ENCODE data around the gene LAMC1. TPM values are rescaled to one million over a fixed set of nuclear protein-coding genes. Genes with fewer than 3 reads are reported as not detected.

LAMC1 gene
- 2.0 and 11.3 TPM in 2 replicates for polyA plus RNA-seq

GRCh38 chr1:183023146-183023600, at the start of gene LAMC1:
LAMC1 (plus strand) TSS chr1:183023420; CDS start chr1:183023717, 297 bp downstream.

DNA sequence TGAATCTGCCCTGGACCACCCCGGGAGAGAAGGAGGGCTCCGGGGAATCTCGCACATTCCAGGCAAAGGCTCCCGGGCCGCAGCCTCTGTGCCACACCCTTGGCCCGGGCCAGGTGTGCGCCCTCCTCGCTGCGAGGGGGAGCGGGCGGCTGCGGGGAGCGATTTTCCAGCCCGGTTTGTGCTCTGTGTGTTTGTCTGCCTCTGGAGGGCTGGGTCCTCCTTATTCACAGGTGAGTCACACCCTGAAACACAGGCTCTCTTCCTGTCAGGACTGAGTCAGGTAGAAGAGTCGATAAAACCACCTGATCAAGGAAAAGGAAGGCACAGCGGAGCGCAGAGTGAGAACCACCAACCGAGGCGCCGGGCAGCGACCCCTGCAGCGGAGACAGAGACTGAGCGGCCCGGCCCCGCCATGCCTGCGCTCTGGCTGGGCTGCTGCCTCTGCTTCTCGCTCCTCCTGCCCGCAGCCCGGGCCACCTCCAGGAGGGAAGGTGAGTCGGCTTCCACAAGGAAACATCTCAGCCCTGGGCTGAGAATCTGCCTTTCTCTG, 162.8 kb downstream of the LAMC1 start, which contains the start of gene LAMC2:
Gene LAMC2 (plus strand): TSS at position 324 of the 550 bp plus-strand sequence. CDS start 89 bp downstream, at position 413.

Other genes with a start within 250 kb of the LAMC1 start
- gene NPL, start 233.6 kb upstream of the LAMC1 start, polyA plus RNA-seq = 29.6 and 32.6 TPM in 2 replicates
- 76.4 and 90.6 TPM in 2 replicates for gene DHX9, start 184.1 kb upstream of the LAMC1 start, polyA plus RNA-seq
- gene SHCBP1L, start 70.3 kb upstream of the LAMC1 start, polyA plus RNA-seq = not detected in 2 replicates
- gene LAMC2, start 162.8 kb downstream of the LAMC1 start, polyA plus RNA-seq = 0.09 and 0.84 TPM in 2 replicates